ENCODE measurements around the gene CDC34. TPM values are rescaled to one million over a fixed set of nuclear protein-coding genes. Genes with fewer than 3 reads are reported as not detected.

The CDC34 gene
- total RNA-seq, 2 experiments from 2014 or later, result 58.7 to 60.1 TPM

GRCh38 chr19:556611-557382 lies 25.2 kb downstream of the CDC34 start:
- ChIA-PET CTCF (interaction anchor here (1.0 kb wide), 1 partner anchor 24 kb away, joined by 4 read pairs; no protein-coding TSS in a partner anchor), POLR2A (no interaction called here)

GRCh38 chr19:558770-559439 lies 27.3 kb downstream of the CDC34 start:
- POLR2A ChIA-PET, result no interaction called here
- CTCF ChIA-PET, result interaction anchor here (1.4 kb wide), 1 partner anchor 15 kb away, joined by 3 read pairs; the partner anchor contains the start of gene GZMM

GRCh38 chr19:560121-560520 lies 28.6 kb downstream of the CDC34 start:
- CTCF ChIA-PET, result interaction anchor here (0.7 to 0.9 kb wide), 2 partner anchors 24 to 26 kb away, joined by 4 read pairs; no protein-coding TSS in a partner anchor
- POLR2A ChIA-PET, result no interaction called here

GRCh38 chr19:566403-566802 lies 34.8 kb downstream of the CDC34 start:
- POLR2A ChIA-PET, result no interaction called here
- CTCF ChIA-PET, result interaction anchor here (1.0 to 1.2 kb wide), 2 partner anchors 34 to 56 kb away, joined by 3 to 4 read pairs; no protein-coding TSS in a partner anchor

GRCh38 chr19:566844-567243 lies 35.3 kb downstream of the CDC34 start:
- CTCF ChIA-PET, result interaction anchor here (1.0 to 1.2 kb wide), 2 partner anchors 35 to 56 kb away, joined by 3 to 4 read pairs; no protein-coding TSS in a partner anchor

GRCh38 chr19:567296-567900 lies 35.8 kb downstream of the CDC34 start:
- POLR2A ChIA-PET, result no interaction called here
- CTCF ChIA-PET, result interaction anchor here (1.0 to 1.2 kb wide), 2 partner anchors 35 to 57 kb away, joined by 3 to 4 read pairs; no protein-coding TSS in a partner anchor

More at GRCh38 chr19:566844-567243, 35.3 kb downstream of the CDC34 start:
- POLR2A ChIA-PET, result no interaction called here

- ChIA-PET CTCF (no interaction called here), POLR2A (no interaction called here)
Observed at GRCh38 chr19:570251-570686, 38.7 kb downstream of the CDC34 start.

- POLR2A ChIA-PET, result interaction anchor here (1.1 kb wide), 1 partner anchor 39 kb away, joined by 5 read pairs; the partner anchor contains the start of gene CDC34
- CTCF ChIA-PET, result interaction anchor here (1.0 kb wide), 1 partner anchor 40 kb away, joined by 3 read pairs; no protein-coding TSS in a partner anchor
Observed at GRCh38 chr19:570937-571565, 39.5 kb downstream of the CDC34 start.

- ChIA-PET CTCF (interaction anchor here (1.0 kb wide), 1 partner anchor 39 kb away, joined by 3 read pairs; no protein-coding TSS in a partner anchor), POLR2A (interaction anchor here (0.7 to 1.1 kb wide), 4 partner anchors 27 to 92 kb away, joined by 3 to 5 read pairs (median 4); partner anchors contain the start of genes CDC34 and RNF126)
Observed at GRCh38 chr19:571566-571974, 40.0 kb downstream of the CDC34 start.

GRCh38 chr19:572140-572742 lies 40.7 kb downstream of the CDC34 start, which contains the start of gene BSG:
TSS of gene BSG (plus strand) at chr19:572596. CDS start at chr19:572635, 39 bp downstream.
- ChIA-PET CTCF (interaction anchor here (0.6 to 1.3 kb wide), 5 partner anchors 10 to 103 kb away, joined by 3 read pairs; partner anchors contain the start of gene FSTL3), POLR2A (interaction anchor here (0.7 to 1.1 kb wide), 6 partner anchors 28 to 91 kb away, joined by 3 to 5 read pairs (median 4); partner anchors contain the start of genes CDC34 and RNF126)

- CTCF ChIA-PET, result interaction anchor here (0.6 to 1.3 kb wide), 4 partner anchors 9 to 103 kb away, joined by 3 read pairs; partner anchors contain the start of gene FSTL3
- POLR2A ChIA-PET, result interaction anchor here (0.7 to 0.8 kb wide), 2 partner anchors 42 to 66 kb away, joined by 3 to 4 read pairs; partner anchors contain the start of gene CDC34
Observed at GRCh38 chr19:572743-573518, 41.4 kb downstream of the CDC34 start.

- CTCF ChIA-PET, result interaction anchor here (0.6 to 0.7 kb wide), 2 partner anchors 588 to 1034 kb away, joined by 3 read pairs; no protein-coding TSS in a partner anchor
- POLR2A ChIA-PET, result interaction anchor here (0.6 to 0.7 kb wide), 2 partner anchors 38 to 1847 kb away, joined by 3 to 5 read pairs; no protein-coding TSS in a partner anchor
Observed at GRCh38 chr19:573519-573825, 41.9 kb downstream of the CDC34 start.

- POLR2A ChIA-PET, result interaction anchor here (0.5 to 0.8 kb wide), 2 partner anchors 12 to 31 kb away, joined by 3 to 5 read pairs; no protein-coding TSS in a partner anchor
Observed at GRCh38 chr19:574658-575526, 43.3 kb downstream of the CDC34 start.

GRCh38 chr19:575527-576506 lies 44.3 kb downstream of the CDC34 start:
- ChIA-PET CTCF (interaction anchor here (1.5 kb wide), 1 partner anchor 13 kb away, joined by 4 read pairs; no protein-coding TSS in a partner anchor), POLR2A (no interaction called here)

More at GRCh38 chr19:574658-575526, 43.3 kb downstream of the CDC34 start:
- CTCF ChIA-PET, result interaction anchor here (0.7 kb wide), 1 partner anchor 253 kb away, joined by 3 read pairs; the partner anchor contains the start of gene AZU1

GRCh38 chr19:576768-577438 lies 45.3 kb downstream of the CDC34 start:
- ChIA-PET CTCF (interaction anchor here (1.5 kb wide), 2 partner anchors 12 to 44 kb away, joined by 3 to 4 read pairs; no protein-coding TSS in a partner anchor), POLR2A (no interaction called here)
